ENCODE results near the gene TATDN2.

The TATDN2 gene

GRCh38 chr3:10248184-10248983, at the start of gene TATDN2:
Gene TATDN2 (plus strand): TSS chr3:10248459. CDS start chr3:10249201, 742 bp downstream.
- peak; percentile 94 for DNase-seq (ENCODE audit: low read depth)
- TF ChIP-seq, protein P1, sequence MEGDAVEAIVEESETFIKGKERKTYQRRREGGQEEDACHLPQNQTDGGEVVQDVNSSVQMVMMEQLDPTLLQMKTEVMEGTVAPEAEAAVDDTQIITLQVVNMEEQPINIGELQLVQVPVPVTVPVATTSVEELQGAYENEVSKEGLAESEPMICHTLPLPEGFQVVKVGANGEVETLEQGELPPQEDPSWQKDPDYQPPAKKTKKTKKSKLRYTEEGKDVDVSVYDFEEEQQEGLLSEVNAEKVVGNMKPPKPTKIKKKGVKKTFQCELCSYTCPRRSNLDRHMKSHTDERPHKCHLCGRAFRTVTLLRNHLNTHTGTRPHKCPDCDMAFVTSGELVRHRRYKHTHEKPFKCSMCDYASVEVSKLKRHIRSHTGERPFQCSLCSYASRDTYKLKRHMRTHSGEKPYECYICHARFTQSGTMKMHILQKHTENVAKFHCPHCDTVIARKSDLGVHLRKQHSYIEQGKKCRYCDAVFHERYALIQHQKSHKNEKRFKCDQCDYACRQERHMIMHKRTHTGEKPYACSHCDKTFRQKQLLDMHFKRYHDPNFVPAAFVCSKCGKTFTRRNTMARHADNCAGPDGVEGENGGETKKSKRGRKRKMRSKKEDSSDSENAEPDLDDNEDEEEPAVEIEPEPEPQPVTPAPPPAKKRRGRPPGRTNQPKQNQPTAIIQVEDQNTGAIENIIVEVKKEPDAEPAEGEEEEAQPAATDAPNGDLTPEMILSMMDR (IDR thresholded peaks at IDR 0.05; ENCODE audit: control insufficient read depth, extremely low read depth, insufficient read depth), result no peak
- peak within 1 kb of the TSS; percentile 97 for H3K4me3 ChIP-seq (ENCODE audit: low read depth, low read length)

- no peak overlapping the region for H3K4me3 ChIP-seq (ENCODE audit: low read depth, low read length)
- no peak for DNase-seq (ENCODE audit: low read depth)
- TF ChIP-seq, protein P1 (IDR thresholded peaks at IDR 0.05; ENCODE audit: control insufficient read depth, extremely low read depth, insufficient read depth), result no peak
These were observed 49.3 kb upstream of the TATDN2 start for GRCh38 chr3:10198761-10199649.

GRCh38 chr3:10204921-10205320, 43.3 kb upstream of the TATDN2 start:
- no peak overlapping the region for H3K4me3 ChIP-seq (ENCODE audit: low read depth, low read length)
- no peak for DNase-seq (ENCODE audit: low read depth)
- TF ChIP-seq, protein P1 (IDR thresholded peaks at IDR 0.05; ENCODE audit: control insufficient read depth, extremely low read depth, insufficient read depth), result no peak

- no peak overlapping the region for H3K4me3 ChIP-seq (ENCODE audit: low read depth, low read length)
- DNase-seq (ENCODE audit: low read depth), result no peak
- TF ChIP-seq, protein P1 (IDR thresholded peaks at IDR 0.05; ENCODE audit: control insufficient read depth, extremely low read depth, insufficient read depth), result no peak
These were observed 42.7 kb upstream of the TATDN2 start for GRCh38 chr3:10205451-10206165.

DNA sequence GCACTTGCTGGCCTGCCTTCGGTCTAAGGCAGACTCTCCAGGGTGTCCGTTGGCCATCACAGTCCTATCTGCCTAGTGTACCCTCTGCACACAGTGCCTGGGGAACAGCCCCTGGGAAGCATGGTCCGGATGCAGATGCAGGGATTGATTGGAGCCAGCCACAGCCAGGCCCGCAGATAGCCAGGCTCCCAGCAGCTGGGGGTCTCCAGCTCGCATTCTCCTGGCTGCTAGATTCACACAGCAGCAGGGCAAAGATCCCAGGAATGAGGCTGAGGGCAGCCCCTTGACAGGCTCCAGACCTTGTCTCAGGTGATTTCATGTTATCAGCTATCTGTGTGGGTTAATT, 42.1 kb upstream of the TATDN2 start:
- no peak overlapping the region for H3K4me3 ChIP-seq (ENCODE audit: low read depth, low read length)
- no peak for DNase-seq (ENCODE audit: low read depth)
- TF ChIP-seq, protein P1 (IDR thresholded peaks at IDR 0.05; ENCODE audit: control insufficient read depth, extremely low read depth, insufficient read depth), result no peak

- TF ChIP-seq, protein P1 (IDR thresholded peaks at IDR 0.05; ENCODE audit: control insufficient read depth, extremely low read depth, insufficient read depth), result no peak
- no peak for DNase-seq (ENCODE audit: low read depth)
- H3K4me3 ChIP-seq (ENCODE audit: low read depth, low read length), result no peak overlapping the region
These were observed 35.0 kb upstream of the TATDN2 start for GRCh38 chr3:10213156-10213792.
